ENCODE results near the gene UBN1. TPM values are rescaled to one million over a fixed set of nuclear protein-coding genes. Genes with fewer than 3 reads are reported as not detected.

Gene UBN1
- total and polyA plus RNA-seq, 2 donors (not counting 3 experiments of a cell fraction or from before 2014, with no cell fraction given), result 26.0 to 44.8 TPM

GRCh38 chr16:4855371-4855770 is 8.1 kb downstream of the UBN1 start:
- H4K20me1 ChIP-seq (replicated peaks; ENCODE audit: control insufficient read depth, extremely low read depth, insufficient read depth, low read length), result no peaks in the 10 kb centered on the region
- dilution Hi-C loops (cut with MboI; ENCODE audit: extremely low pct_ligation_motif_present, low sequenced_read_pairs), result no loop called here

GRCh38 chr16:4855804-4856203 is 8.5 kb downstream of the UBN1 start:
- H3K4me3 ChIP-seq (replicated peaks in 1 of 3; ENCODE audit: insufficient read depth in 1 of 3, low read depth in 1 of 3, low read length in 3 of 3), result no peak overlapping the region
- H3K9me1 ChIP-seq (replicated peaks; ENCODE audit: control insufficient read depth, extremely low read depth, insufficient read depth, low read length), result no peaks in the 10 kb centered on the region
- dilution Hi-C loops (cut with MboI; ENCODE audit: extremely low pct_ligation_motif_present, low sequenced_read_pairs), result no loop called here
- no peaks in the 10 kb centered on the region for H3K27me3 ChIP-seq (ENCODE audit: control insufficient read depth in 2 of 2, insufficient read depth in 2 of 2, low read length in 2 of 2)
- no peak for TF ChIP-seq POLR2AphosphoS5 (IDR thresholded peaks at IDR 0.05; ENCODE audit: insufficient read depth, low read depth, low read length)
- no peak for TF ChIP-seq CTCF (IDR thresholded peaks at IDR 0.05; ENCODE audit: extremely low read depth in 1 of 2, insufficient read depth in 1 of 2, low read depth in 1 of 2, low read length in 2 of 2)
- no peak for TF ChIP-seq POLR2A (IDR thresholded peaks at IDR 0.05; ENCODE audit: low read depth, low read length)
- TF ChIP-seq EZH2 (IDR thresholded peaks at IDR 0.05; ENCODE audit: borderline replicate concordance, low read depth, low read length, severe bottlenecking), result no peak
- no peak for TF ChIP-seq FOS (IDR thresholded peaks at IDR 0.05; ENCODE audit: borderline replicate concordance, insufficient read depth, low read length)
- no peak for TF ChIP-seq MYC (IDR thresholded peaks at IDR 0.05; ENCODE audit: low read depth, low read length)
- TF ChIP-seq JUN (IDR thresholded peaks at IDR 0.05; ENCODE audit: borderline replicate concordance, insufficient read depth, insufficient read length, low read depth), result no peak
- TF ChIP-seq GATA2 (IDR thresholded peaks at IDR 0.05; ENCODE audit: insufficient read depth, insufficient read length, low read depth, low read length), result no peak
- no peak for TF ChIP-seq MAX (IDR thresholded peaks at IDR 0.05; ENCODE audit: insufficient read depth, insufficient read length)
- ChIA-PET POLR2A (no interaction called here), CTCF (no interaction called here)
- DNase-seq (ENCODE audit: low read depth, low spot score) (no peak), FAIRE-seq (no peak)
- no TSS peak for BruUV-seq (replicated peaks)
- peaks cover 47% of the 10 kb centered on the region for H3K4me1 ChIP-seq (ENCODE audit: control insufficient read depth, extremely low read depth, insufficient read depth, low read length)
- no peak overlapping the region for H3K9ac ChIP-seq (replicated peaks; ENCODE audit: extremely low read depth, insufficient read depth, low read length)
- H2AFZ ChIP-seq (ENCODE audit: low read depth, low read length), result no peak overlapping the region
- H4K20me1 ChIP-seq (replicated peaks; ENCODE audit: control insufficient read depth, extremely low read depth, insufficient read depth, low read length), result no peaks in the 10 kb centered on the region
- peaks cover 13 to 26% of the 10 kb centered on the region in 2 experiments for H3K36me3 ChIP-seq (ENCODE audit: control insufficient read depth in 2 of 2, extremely low read depth in 1 of 2, insufficient read depth in 2 of 2, low read length in 2 of 2)
- no peaks in the 10 kb centered on the region for H3K9me3 ChIP-seq (replicated peaks; ENCODE audit: control insufficient read depth, insufficient read depth, low read length)
- H3K79me2 ChIP-seq (ENCODE audit: control insufficient read depth, insufficient read depth, low read length), result peaks cover 63% of the 10 kb centered on the region
- H3K4me2 ChIP-seq (ENCODE audit: insufficient read depth, low read length), result no peak overlapping the region
- H3K27ac ChIP-seq (ENCODE audit: insufficient read depth, low read depth, low read length), result no peak overlapping the region
- intact Hi-C loops (cut with micrococcal nuclease), result no loop called here

More at GRCh38 chr16:4855371-4855770, 8.1 kb downstream of the UBN1 start:
- FAIRE-seq (no peak), DNase-seq (ENCODE audit: low read depth, low spot score) (no peak)
- H3K9me1 ChIP-seq (replicated peaks; ENCODE audit: control insufficient read depth, extremely low read depth, insufficient read depth, low read length), result no peaks in the 10 kb centered on the region
- no peak overlapping the region for H3K4me2 ChIP-seq (ENCODE audit: insufficient read depth, low read length)
- no peak for TF ChIP-seq CTCF (IDR thresholded peaks at IDR 0.05; ENCODE audit: extremely low read depth in 1 of 2, insufficient read depth in 1 of 2, low read depth in 1 of 2, low read length in 2 of 2)
- no TSS peak for BruUV-seq (replicated peaks)
- H3K27ac ChIP-seq (ENCODE audit: insufficient read depth, low read depth, low read length), result no peak overlapping the region
- CTCF ChIA-PET, result no interaction called here
- H3K79me2 ChIP-seq (ENCODE audit: control insufficient read depth, insufficient read depth, low read length), result peaks cover 63% of the 10 kb centered on the region
- no peak overlapping the region for H3K4me3 ChIP-seq (replicated peaks in 1 of 3; ENCODE audit: insufficient read depth in 1 of 3, low read depth in 1 of 3, low read length in 3 of 3)
- no peak overlapping the region for H3K9ac ChIP-seq (replicated peaks; ENCODE audit: extremely low read depth, insufficient read depth, low read length)
- peaks cover 13 to 21% of the 10 kb centered on the region in 2 experiments for H3K36me3 ChIP-seq (ENCODE audit: control insufficient read depth in 2 of 2, extremely low read depth in 1 of 2, insufficient read depth in 2 of 2, low read length in 2 of 2)
- H3K4me1 ChIP-seq (ENCODE audit: control insufficient read depth, extremely low read depth, insufficient read depth, low read length), result peaks cover 49% of the 10 kb centered on the region
- intact Hi-C loops (cut with micrococcal nuclease), result no loop called here
- H2AFZ ChIP-seq (ENCODE audit: low read depth, low read length), result no peak overlapping the region
- POLR2A ChIA-PET, result no interaction called here
- no peaks in the 10 kb centered on the region for H3K27me3 ChIP-seq (ENCODE audit: control insufficient read depth in 2 of 2, insufficient read depth in 2 of 2, low read length in 2 of 2)
- no peaks in the 10 kb centered on the region for H3K9me3 ChIP-seq (replicated peaks; ENCODE audit: control insufficient read depth, insufficient read depth, low read length)

Measured in endothelial cell of umbilical vein (primary cell).